ENCODE data around the gene FUBP3.

The FUBP3 gene

DNA sequence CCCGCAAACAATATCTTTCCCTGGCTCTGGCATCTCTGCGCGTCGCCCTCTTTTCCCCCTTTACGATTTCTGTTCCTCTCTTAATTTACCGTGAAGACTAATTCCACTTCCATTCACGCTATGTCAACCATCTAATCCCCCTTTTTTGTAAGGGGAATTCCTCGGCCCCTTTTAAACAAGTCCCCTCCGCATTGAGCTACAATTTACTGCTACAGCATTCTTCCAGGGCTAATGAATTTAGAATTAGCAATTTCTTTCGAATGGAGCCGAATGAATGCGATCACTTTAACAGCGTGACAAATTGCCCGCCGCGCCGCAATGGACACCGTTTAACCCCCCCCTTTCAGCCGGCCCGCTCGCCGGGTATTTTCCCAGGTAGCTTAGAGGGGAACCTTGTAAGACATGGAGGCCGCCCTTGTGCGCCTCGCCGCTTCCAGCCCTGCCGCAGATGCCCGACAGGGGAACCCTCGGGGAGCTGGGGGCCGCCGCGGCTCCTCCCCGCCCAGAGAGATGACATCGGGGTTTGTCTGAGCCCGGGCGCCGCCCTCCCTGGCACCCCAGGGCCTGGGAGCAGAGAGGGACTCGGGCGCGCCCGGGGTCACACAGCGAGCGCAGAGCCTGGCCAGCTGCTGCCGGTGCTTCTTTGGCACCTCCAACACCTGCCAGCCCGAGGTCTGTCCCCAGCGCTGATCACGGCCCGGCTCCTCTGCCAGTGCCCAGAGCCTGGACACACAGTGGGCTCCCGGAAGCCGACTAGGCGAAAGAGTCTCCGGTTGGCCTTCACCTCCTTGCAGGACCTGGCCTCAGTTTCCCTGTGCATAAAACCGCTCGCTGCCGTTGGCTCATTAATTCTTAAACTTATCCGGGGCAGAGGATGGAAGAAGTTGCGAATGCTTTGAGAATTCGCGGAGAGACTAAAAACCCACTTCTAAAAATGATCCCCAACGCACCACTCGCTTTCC is 86.3 kb downstream of the FUBP3 start:
- no peaks in the 10 kb centered on the region for H3K4me1 ChIP-seq (ENCODE audit: control insufficient read depth, low read length)

DNA sequence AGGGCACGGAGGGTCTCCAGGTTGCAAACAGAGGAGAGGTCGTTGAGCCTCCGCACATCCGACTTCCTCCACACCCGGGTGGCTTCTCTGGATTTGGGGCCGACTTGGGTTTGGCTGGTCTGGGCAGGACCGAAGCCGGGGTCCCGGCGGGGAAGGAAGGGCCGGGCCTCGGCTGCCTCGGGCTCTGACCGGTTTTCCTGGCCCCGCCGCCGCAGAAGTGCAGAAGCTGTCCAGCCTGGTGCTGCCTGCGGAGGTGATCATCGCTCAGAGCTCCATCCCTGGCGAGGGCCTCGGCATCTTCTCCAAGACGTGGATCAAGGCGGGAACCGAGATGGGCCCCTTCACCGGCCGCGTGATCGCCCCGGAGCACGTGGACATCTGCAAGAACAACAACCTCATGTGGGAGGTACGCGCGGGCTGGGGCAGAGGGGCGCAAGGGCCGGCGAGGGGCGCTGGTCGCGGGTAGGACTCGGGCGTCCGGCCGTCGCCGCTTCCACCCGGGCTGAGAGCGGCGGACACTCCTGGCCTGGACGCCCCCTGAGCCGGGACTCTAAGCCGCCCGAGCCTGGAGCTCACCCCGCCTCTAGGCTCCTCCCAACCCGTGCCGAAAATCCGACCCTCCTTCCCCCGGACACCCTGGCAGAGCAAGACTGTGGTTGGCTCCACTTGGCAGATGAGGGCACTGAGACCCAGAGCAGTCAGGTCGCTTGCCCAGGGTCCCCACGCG is 87.2 kb downstream of the FUBP3 start:
- Histone ChIP-seq H4K20me1 (ENCODE audit: control insufficient read depth, insufficient read depth, low read depth, low read length) (no peaks in the 10 kb centered on the region), H3K9me2 (replicated peaks; ENCODE audit: control insufficient read depth, low read length) (no peaks in the 10 kb centered on the region), H3K27ac (ENCODE audit: low read depth, low read length) (no peak overlapping the region), H3K9me3 (ENCODE audit: control insufficient read depth, insufficient read depth, low read length) (no peaks in the 10 kb centered on the region), H3K36me3 (ENCODE audit: control insufficient read depth, low read length) (no peaks in the 10 kb centered on the region), H3K4me3 (ENCODE audit: low read length) (no peak overlapping the region), H3K79me2 (ENCODE audit: control insufficient read depth, low read length) (no peaks in the 10 kb centered on the region), H3F3A (ENCODE audit: control insufficient read depth, insufficient read depth) (no peaks in the 10 kb centered on the region), H3K4me1 (ENCODE audit: control insufficient read depth, low read length) (no peaks in the 10 kb centered on the region), H3K27me3 (ENCODE audit: control insufficient read depth, low read length) (peaks cover 27% of the 10 kb centered on the region), H3K4me2 (ENCODE audit: low read length) (no peak overlapping the region)
- no peak for TF ChIP-seq EZH2phosphoT487 (IDR thresholded peaks at IDR 0.05; ENCODE audit: borderline replicate concordance, low read length)
- TF ChIP-seq, protein P1, sequence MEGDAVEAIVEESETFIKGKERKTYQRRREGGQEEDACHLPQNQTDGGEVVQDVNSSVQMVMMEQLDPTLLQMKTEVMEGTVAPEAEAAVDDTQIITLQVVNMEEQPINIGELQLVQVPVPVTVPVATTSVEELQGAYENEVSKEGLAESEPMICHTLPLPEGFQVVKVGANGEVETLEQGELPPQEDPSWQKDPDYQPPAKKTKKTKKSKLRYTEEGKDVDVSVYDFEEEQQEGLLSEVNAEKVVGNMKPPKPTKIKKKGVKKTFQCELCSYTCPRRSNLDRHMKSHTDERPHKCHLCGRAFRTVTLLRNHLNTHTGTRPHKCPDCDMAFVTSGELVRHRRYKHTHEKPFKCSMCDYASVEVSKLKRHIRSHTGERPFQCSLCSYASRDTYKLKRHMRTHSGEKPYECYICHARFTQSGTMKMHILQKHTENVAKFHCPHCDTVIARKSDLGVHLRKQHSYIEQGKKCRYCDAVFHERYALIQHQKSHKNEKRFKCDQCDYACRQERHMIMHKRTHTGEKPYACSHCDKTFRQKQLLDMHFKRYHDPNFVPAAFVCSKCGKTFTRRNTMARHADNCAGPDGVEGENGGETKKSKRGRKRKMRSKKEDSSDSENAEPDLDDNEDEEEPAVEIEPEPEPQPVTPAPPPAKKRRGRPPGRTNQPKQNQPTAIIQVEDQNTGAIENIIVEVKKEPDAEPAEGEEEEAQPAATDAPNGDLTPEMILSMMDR (IDR thresholded peaks at IDR 0.05; ENCODE audit: low read depth, low read length, poor library complexity, severe bottlenecking) = no peak

More for the DNA sequence above, 86.3 kb downstream of the FUBP3 start:
- no peak for TF ChIP-seq EZH2phosphoT487 (IDR thresholded peaks at IDR 0.05; ENCODE audit: borderline replicate concordance, low read length)
- TF ChIP-seq, protein P1 (IDR thresholded peaks at IDR 0.05; ENCODE audit: low read depth, low read length, poor library complexity, severe bottlenecking) = no peak
- H3K79me2 ChIP-seq (ENCODE audit: control insufficient read depth, low read length) = no peaks in the 10 kb centered on the region
- no peaks in the 10 kb centered on the region for H3K9me3 ChIP-seq (ENCODE audit: control insufficient read depth, insufficient read depth, low read length)
- no peaks in the 10 kb centered on the region for H4K20me1 ChIP-seq (ENCODE audit: control insufficient read depth, insufficient read depth, low read depth, low read length)
- no peak overlapping the region for H3K4me3 ChIP-seq (ENCODE audit: low read length)
- no peak overlapping the region for H3K4me2 ChIP-seq (ENCODE audit: low read length)
- no peaks in the 10 kb centered on the region for H3K9me2 ChIP-seq (replicated peaks; ENCODE audit: control insufficient read depth, low read length)
- no peaks in the 10 kb centered on the region for H3K36me3 ChIP-seq (ENCODE audit: control insufficient read depth, low read length)
- H3F3A ChIP-seq (ENCODE audit: control insufficient read depth, insufficient read depth) = no peaks in the 10 kb centered on the region
- H3K27ac ChIP-seq (ENCODE audit: low read depth, low read length) = no peak overlapping the region
- peaks cover 27% of the 10 kb centered on the region for H3K27me3 ChIP-seq (ENCODE audit: control insufficient read depth, low read length)

DNA sequence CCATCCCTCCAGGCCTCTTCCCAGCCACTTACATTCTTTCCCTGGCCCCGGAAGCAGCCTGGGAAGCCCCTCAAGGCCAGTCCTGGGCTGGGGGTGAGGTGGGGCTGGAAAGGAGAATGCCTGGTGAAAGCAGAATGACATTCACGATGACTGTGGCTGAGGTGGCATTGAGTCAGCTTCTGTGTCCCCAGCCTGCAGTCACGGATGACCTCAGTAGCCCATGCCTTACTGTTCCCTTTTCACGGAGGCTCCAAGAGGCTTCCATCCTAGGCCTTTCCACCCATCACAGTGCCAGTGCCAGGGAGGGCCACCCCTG is 87.7 kb downstream of the FUBP3 start:
- Histone ChIP-seq H3K4me3 (ENCODE audit: low read length) (no peak overlapping the region), H3K9me2 (replicated peaks; ENCODE audit: control insufficient read depth, low read length) (no peaks in the 10 kb centered on the region), H3F3A (ENCODE audit: control insufficient read depth, insufficient read depth) (no peaks in the 10 kb centered on the region), H3K27ac (ENCODE audit: low read depth, low read length) (no peak overlapping the region), H3K36me3 (ENCODE audit: control insufficient read depth, low read length) (no peaks in the 10 kb centered on the region), H3K27me3 (ENCODE audit: control insufficient read depth, low read length) (peaks cover 22% of the 10 kb centered on the region), H3K4me1 (ENCODE audit: control insufficient read depth, low read length) (no peaks in the 10 kb centered on the region), H3K4me2 (ENCODE audit: low read length) (no peak overlapping the region), H3K9me3 (ENCODE audit: control insufficient read depth, insufficient read depth, low read length) (no peaks in the 10 kb centered on the region), H4K20me1 (ENCODE audit: control insufficient read depth, insufficient read depth, low read depth, low read length) (no peaks in the 10 kb centered on the region), H3K79me2 (ENCODE audit: control insufficient read depth, low read length) (no peaks in the 10 kb centered on the region)
- TF ChIP-seq, protein P1 (IDR thresholded peaks at IDR 0.05; ENCODE audit: low read depth, low read length, poor library complexity, severe bottlenecking) = no peak
- no peak for TF ChIP-seq EZH2phosphoT487 (IDR thresholded peaks at IDR 0.05; ENCODE audit: borderline replicate concordance, low read length)

Data from DOHH2 (cell line).